T-helper 2 cell treated with Interferon-gamma antibody and Interleukin-4, amounts not matched to agents 5 μg/mL and 100 μg/mL, for 36 hours (primary cell): ENCODE results near the gene TDRD12.

Source experiments
- DNase-seq: peaks from one replicate; pipeline ENCODE4 v3.0.0; 2021; ENCODE audit warnings: low spot score
- H3K27ac Mint-ChIP-seq: one replicate; pipeline ENCODE4 v1.8.0; 2021; ENCODE audit warnings: mild to moderate bottlenecking, mixed read lengths
- H3K27me3 Mint-ChIP-seq: one replicate; pipeline ENCODE4 v1.8.0; 2021; ENCODE audit warnings: low read depth, mixed read lengths
- H3K36me3 Mint-ChIP-seq: one replicate; pipeline ENCODE4 v1.8.0; 2021; ENCODE audit warnings: low read depth, mixed read lengths
- H3K4me1 Mint-ChIP-seq: one replicate; pipeline ENCODE4 v1.8.0; 2021; ENCODE audit warnings: low read depth, mixed read lengths
- H3K4me3 Mint-ChIP-seq: one replicate; pipeline ENCODE4 v1.8.0; 2022; ENCODE audit warnings: mild to moderate bottlenecking, moderate library complexity, mixed read lengths
- H3K9me3 Mint-ChIP-seq: one replicate; pipeline ENCODE4 v1.8.0; 2021; ENCODE audit warnings: mixed read lengths

Gene TDRD12

GRCh38 chr19:32814624-32815023 is 95.1 kb downstream of the TDRD12 start:
- Mint-ChIP-seq H3K4me1 (peaks cover 3% of the 10 kb centered on the region), H3K27ac (no peak overlapping the region), H3K27me3 (peaks cover 2% of the 10 kb centered on the region), H3K36me3 (no peaks in the 10 kb centered on the region), H3K9me3 (no peaks in the 10 kb centered on the region), H3K4me3 (no peak overlapping the region)
- DNase-seq = no peak

GRCh38 chr19:32816555-32817099 is 97.1 kb downstream of the TDRD12 start:
- Mint-ChIP-seq H3K9me3 (no peaks in the 10 kb centered on the region), H3K4me3 (no peak overlapping the region), H3K4me1 (peaks cover 4% of the 10 kb centered on the region), H3K27me3 (peaks cover 7% of the 10 kb centered on the region), H3K36me3 (no peaks in the 10 kb centered on the region), H3K27ac (no peak overlapping the region)
- no peak for DNase-seq

GRCh38 chr19:32817569-32818476 is 98.3 kb downstream of the TDRD12 start:
- Mint-ChIP-seq H3K9me3 (no peaks in the 10 kb centered on the region), H3K4me3 (no peak overlapping the region), H3K27ac (no peak overlapping the region), H3K27me3 (peaks cover 9% of the 10 kb centered on the region), H3K36me3 (no peaks in the 10 kb centered on the region), H3K4me1 (peaks cover 4% of the 10 kb centered on the region)
- DNase-seq = no peak

GRCh38 chr19:32818536-32818935 is 99.0 kb downstream of the TDRD12 start:
- Mint-ChIP-seq H3K4me1 (peaks cover 4% of the 10 kb centered on the region), H3K36me3 (no peaks in the 10 kb centered on the region), H3K27me3 (peaks cover 9% of the 10 kb centered on the region), H3K4me3 (no peak overlapping the region), H3K9me3 (no peaks in the 10 kb centered on the region), H3K27ac (no peak overlapping the region)
- DNase-seq = no peak

GRCh38 chr19:32819419-32820400 is 100.1 kb downstream of the TDRD12 start:
- peaks cover 7% of the 10 kb centered on the region for H3K27me3 Mint-ChIP-seq
- no peak overlapping the region for H3K4me3 Mint-ChIP-seq
- H3K9me3 Mint-ChIP-seq = no peaks in the 10 kb centered on the region
- H3K4me1 Mint-ChIP-seq = peaks cover 1% of the 10 kb centered on the region
- H3K27ac Mint-ChIP-seq = no peak overlapping the region
- no peaks in the 10 kb centered on the region for H3K36me3 Mint-ChIP-seq
- no peak for DNase-seq

- Mint-ChIP-seq H3K4me3 (no peak overlapping the region), H3K36me3 (no peaks in the 10 kb centered on the region), H3K9me3 (no peaks in the 10 kb centered on the region), H3K27ac (no peak overlapping the region), H3K4me1 (peaks cover 1% of the 10 kb centered on the region), H3K27me3 (peaks cover 7% of the 10 kb centered on the region)
- no peak for DNase-seq
Observed at GRCh38 chr19:32822916-32823746, 103.6 kb downstream of the TDRD12 start.

GRCh38 chr19:32823747-32824102 is 104.2 kb downstream of the TDRD12 start:
- no peak overlapping the region for H3K4me3 Mint-ChIP-seq
- H3K27ac Mint-ChIP-seq = no peak overlapping the region
- H3K9me3 Mint-ChIP-seq = no peaks in the 10 kb centered on the region
- H3K36me3 Mint-ChIP-seq = no peaks in the 10 kb centered on the region
- H3K4me1 Mint-ChIP-seq = peaks cover 1% of the 10 kb centered on the region
- H3K27me3 Mint-ChIP-seq = peaks cover 7% of the 10 kb centered on the region
- DNase-seq = no peak

- H3K4me3 Mint-ChIP-seq = no peak overlapping the region
- peaks cover 7% of the 10 kb centered on the region for H3K27me3 Mint-ChIP-seq
- H3K4me1 Mint-ChIP-seq = peaks cover 1% of the 10 kb centered on the region
- DNase-seq = no peak
- no peaks in the 10 kb centered on the region for H3K36me3 Mint-ChIP-seq
- no peaks in the 10 kb centered on the region for H3K9me3 Mint-ChIP-seq
- H3K27ac Mint-ChIP-seq = no peak overlapping the region
Observed at GRCh38 chr19:32824191-32824751, 104.7 kb downstream of the TDRD12 start.

- DNase-seq = no peak
- Mint-ChIP-seq H3K4me1 (no peaks in the 10 kb centered on the region), H3K36me3 (no peaks in the 10 kb centered on the region), H3K9me3 (no peaks in the 10 kb centered on the region), H3K27me3 (peaks cover 3% of the 10 kb centered on the region), H3K27ac (no peak overlapping the region), H3K4me3 (no peak overlapping the region)
Observed at GRCh38 chr19:32824916-32825608, 105.5 kb downstream of the TDRD12 start.

GRCh38 chr19:32828139-32828538 is 108.6 kb downstream of the TDRD12 start:
- no peak overlapping the region for H3K27ac Mint-ChIP-seq
- H3K36me3 Mint-ChIP-seq = no peaks in the 10 kb centered on the region
- no peak for DNase-seq
- no peaks in the 10 kb centered on the region for H3K4me1 Mint-ChIP-seq
- H3K9me3 Mint-ChIP-seq = no peaks in the 10 kb centered on the region
- no peak overlapping the region for H3K4me3 Mint-ChIP-seq
- no peaks in the 10 kb centered on the region for H3K27me3 Mint-ChIP-seq

- no peaks in the 10 kb centered on the region for H3K27me3 Mint-ChIP-seq
- H3K9me3 Mint-ChIP-seq = no peaks in the 10 kb centered on the region
- no peak overlapping the region for H3K4me3 Mint-ChIP-seq
- H3K4me1 Mint-ChIP-seq = no peaks in the 10 kb centered on the region
- no peak for DNase-seq
- no peaks in the 10 kb centered on the region for H3K36me3 Mint-ChIP-seq
- no peak overlapping the region for H3K27ac Mint-ChIP-seq
Observed at GRCh38 chr19:32828643-32829344, 109.2 kb downstream of the TDRD12 start.

- Mint-ChIP-seq H3K27ac (no peak overlapping the region), H3K4me1 (no peaks in the 10 kb centered on the region), H3K36me3 (no peaks in the 10 kb centered on the region), H3K9me3 (no peaks in the 10 kb centered on the region), H3K4me3 (no peak overlapping the region), H3K27me3 (no peaks in the 10 kb centered on the region)
- no peak for DNase-seq
Observed at GRCh38 chr19:32829345-32829896, 109.9 kb downstream of the TDRD12 start.
